PC-9 (cell line): ENCODE data around the gene KDM4C.

Experiments used
- EZH2 ChIP-seq: fragments of 200-600 bp; sonication (generic); IDR thresholded peaks from 2 replicates; pipeline ENCODE4 v1.8.0; 2017; ENCODE audit warnings: antibody characterized with exemption, low read depth
- TF ChIP-seq, protein P1 (sequence below): fragments of 200-600 bp; sonication (generic); conservative IDR thresholded peaks from 2 replicates; pipeline ENCODE4 v1.6.1; 2017; ENCODE audit warnings: mixed run types, antibody characterized with exemption, mild to moderate bottlenecking, moderate library complexity

DNA sequence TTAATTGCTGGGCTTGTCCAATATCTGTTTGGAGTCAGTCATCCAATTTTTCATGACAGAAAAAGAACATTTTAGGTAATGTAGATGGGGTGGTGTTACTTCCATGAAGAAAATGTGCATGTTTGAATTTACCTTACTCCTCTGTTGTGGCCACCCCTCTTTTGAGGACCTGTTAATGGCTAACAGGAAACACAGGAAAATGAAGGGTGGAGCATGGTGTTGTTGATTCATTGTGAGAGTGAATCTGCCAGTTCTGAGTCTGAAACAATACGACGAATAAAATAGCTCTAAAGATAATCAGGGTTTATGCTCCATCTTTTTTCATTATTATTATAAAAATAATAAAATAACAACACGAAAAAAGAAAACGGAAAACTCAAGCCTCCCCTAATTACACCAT lies 335.3 kb downstream of the KDM4C start:
- TF ChIP-seq, protein P1, sequence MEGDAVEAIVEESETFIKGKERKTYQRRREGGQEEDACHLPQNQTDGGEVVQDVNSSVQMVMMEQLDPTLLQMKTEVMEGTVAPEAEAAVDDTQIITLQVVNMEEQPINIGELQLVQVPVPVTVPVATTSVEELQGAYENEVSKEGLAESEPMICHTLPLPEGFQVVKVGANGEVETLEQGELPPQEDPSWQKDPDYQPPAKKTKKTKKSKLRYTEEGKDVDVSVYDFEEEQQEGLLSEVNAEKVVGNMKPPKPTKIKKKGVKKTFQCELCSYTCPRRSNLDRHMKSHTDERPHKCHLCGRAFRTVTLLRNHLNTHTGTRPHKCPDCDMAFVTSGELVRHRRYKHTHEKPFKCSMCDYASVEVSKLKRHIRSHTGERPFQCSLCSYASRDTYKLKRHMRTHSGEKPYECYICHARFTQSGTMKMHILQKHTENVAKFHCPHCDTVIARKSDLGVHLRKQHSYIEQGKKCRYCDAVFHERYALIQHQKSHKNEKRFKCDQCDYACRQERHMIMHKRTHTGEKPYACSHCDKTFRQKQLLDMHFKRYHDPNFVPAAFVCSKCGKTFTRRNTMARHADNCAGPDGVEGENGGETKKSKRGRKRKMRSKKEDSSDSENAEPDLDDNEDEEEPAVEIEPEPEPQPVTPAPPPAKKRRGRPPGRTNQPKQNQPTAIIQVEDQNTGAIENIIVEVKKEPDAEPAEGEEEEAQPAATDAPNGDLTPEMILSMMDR = no peak
- no peak for TF ChIP-seq EZH2
